ENCODE data around the gene CYP4B1. TPM values are rescaled to one million over a fixed set of nuclear protein-coding genes. Genes with fewer than 3 reads are reported as not detected.
"Not testable (repeated sequence)": the region's sequence is repeated elsewhere in the genome, so short reads cannot be mapped to it uniquely, and the experiment has no call there.

Gene CYP4B1
- total RNA-seq, 2 experiments from 2014 or later, result not detected

GRCh38 chr1:46784666-46785065 lies 14.2 kb upstream of the CYP4B1 start:
- POLR2A ChIA-PET, result interaction anchor here (0.7 to 0.9 kb wide), 2 partner anchors 129 to 156 kb away, joined by 3 to 5 read pairs; no protein-coding TSS in a partner anchor
- Histone ChIP-seq H3K4me3 (ENCODE audit: low read depth, low read length, poor library complexity, severe bottlenecking) (no peak overlapping the region), H4K20me1 (ENCODE audit: insufficient read depth, low read length) (no peaks in the 10 kb centered on the region), H3K9me3 (ENCODE audit: low read length) (peaks cover 10% of the 10 kb centered on the region), H3K27ac (ENCODE audit: low read depth, low read length, poor library complexity, severe bottlenecking) (no peak overlapping the region), H3K79me2 (ENCODE audit: insufficient read depth, low read depth, low read length) (no peaks in the 10 kb centered on the region), H2AFZ (ENCODE audit: low read length) (no peak overlapping the region), H3K4me1 (ENCODE audit: insufficient read depth, low read length, poor library complexity, severe bottlenecking) (no peaks in the 10 kb centered on the region), H3K9me2 (ENCODE audit: insufficient read depth, low read length) (no peaks in the 10 kb centered on the region), H3K36me3 (ENCODE audit: insufficient read depth, low read length) (no peaks in the 10 kb centered on the region), H3K4me2 (ENCODE audit: low read length) (no peak overlapping the region)
- no peak for TF ChIP-seq EZH2phosphoT487 (IDR thresholded peaks at IDR 0.05; ENCODE audit: borderline replicate concordance, low read depth, low read length)
- TF ChIP-seq CTCF (conservative IDR thresholded peaks at IDR 0.05; ENCODE audit: low read length), result no peak
- intact Hi-C loops (cut with micrococcal nuclease; ENCODE audit: unreplicated experiment), result no loop called here
- CTCF ChIA-PET (ENCODE audit: unreplicated experiment), result no interaction called here
- no peak for DNase-seq (ENCODE audit: low spot score)
- no TSS peak for BruUV-seq (replicated peaks)

- POLR2A ChIA-PET; H3K4me2 ChIP-seq (ENCODE audit: low read length); DNase-seq (ENCODE audit: low spot score); intact Hi-C loops (cut with micrococcal nuclease; ENCODE audit: unreplicated experiment); H4K20me1 ChIP-seq (ENCODE audit: insufficient read depth, low read length); H3K79me2 ChIP-seq (ENCODE audit: insufficient read depth, low read depth, low read length); H3K27ac ChIP-seq (ENCODE audit: low read depth, low read length, poor library complexity, severe bottlenecking); BruUV-seq (replicated peaks); H3K4me1 ChIP-seq (ENCODE audit: insufficient read depth, low read length, poor library complexity, severe bottlenecking); H3K9me2 ChIP-seq (ENCODE audit: insufficient read depth, low read length); CTCF ChIA-PET (ENCODE audit: unreplicated experiment); H3K4me3 ChIP-seq (ENCODE audit: low read depth, low read length, poor library complexity, severe bottlenecking); H2AFZ ChIP-seq (ENCODE audit: low read length); H3K36me3 ChIP-seq (ENCODE audit: insufficient read depth, low read length): not testable (repeated sequence)
- peaks cover 10% of the 10 kb centered on the region for H3K9me3 ChIP-seq (ENCODE audit: low read length)
These were observed 10.2 kb upstream of the CYP4B1 start for GRCh38 chr1:46788634-46789033.

GRCh38 chr1:46790446-46791101 lies 8.3 kb upstream of the CYP4B1 start:
- Histone ChIP-seq H3K4me2 (ENCODE audit: low read length) (no peak overlapping the region), H3K9me3 (ENCODE audit: low read length) (no peaks in the 10 kb centered on the region), H4K20me1 (ENCODE audit: insufficient read depth, low read length) (no peaks in the 10 kb centered on the region), H3K4me3 (ENCODE audit: low read depth, low read length, poor library complexity, severe bottlenecking) (no peak overlapping the region), H3K79me2 (ENCODE audit: insufficient read depth, low read depth, low read length) (no peaks in the 10 kb centered on the region), H3K9me2 (ENCODE audit: insufficient read depth, low read length) (no peaks in the 10 kb centered on the region), H3K27ac (ENCODE audit: low read depth, low read length, poor library complexity, severe bottlenecking) (no peak overlapping the region), H3K36me3 (ENCODE audit: insufficient read depth, low read length) (no peaks in the 10 kb centered on the region), H3K4me1 (ENCODE audit: insufficient read depth, low read length, poor library complexity, severe bottlenecking) (no peaks in the 10 kb centered on the region), H2AFZ (ENCODE audit: low read length) (no peak overlapping the region)
- CTCF ChIA-PET (ENCODE audit: unreplicated experiment), result no interaction called here
- DNase-seq (ENCODE audit: low spot score), result no peak
- POLR2A ChIA-PET, result interaction anchor here (0.6 kb wide), 1 partner anchor 70 kb away, joined by 3 read pairs; no protein-coding TSS in a partner anchor
- intact Hi-C loops (cut with micrococcal nuclease; ENCODE audit: unreplicated experiment), result no loop called here
- BruUV-seq (replicated peaks), result no TSS peak
- no peak for TF ChIP-seq EZH2phosphoT487 (IDR thresholded peaks at IDR 0.05; ENCODE audit: borderline replicate concordance, low read depth, low read length)
- TF ChIP-seq CTCF (conservative IDR thresholded peaks at IDR 0.05; ENCODE audit: low read length), result no peak
